Activated CD4-positive, alpha-beta T cell treated with anti-CD3 and anti-CD28 coated beads, Interleukin-2, amount 10 ng/mL, durations not matched to agents 24 days and 14 days (primary cell): ENCODE measurements around the gene HMX3. TPM values are rescaled to one million over a fixed set of nuclear protein-coding genes. Genes with fewer than 3 reads are reported as not detected.

Source experiments
- DNase-seq: peaks from one replicate; pipeline ENCODE4 v3.0.0; 2022
- H3K27ac Mint-ChIP-seq: one replicate; pipeline ENCODE4 v1.8.0; 2022; ENCODE audit warnings: mild to moderate bottlenecking, mixed read lengths
- H3K27me3 Mint-ChIP-seq: one replicate; pipeline ENCODE4 v1.8.0; 2022; ENCODE audit warnings: mixed read lengths
- H3K36me3 Mint-ChIP-seq: one replicate; pipeline ENCODE4 v1.8.0; 2022; ENCODE audit warnings: low read depth, mild to moderate bottlenecking, mixed read lengths
- H3K4me1 Mint-ChIP-seq: one replicate; pipeline ENCODE4 v1.8.0; 2021; ENCODE audit warnings: mixed read lengths
- H3K4me3 Mint-ChIP-seq: one replicate; pipeline ENCODE4 v1.8.0; 2022; ENCODE audit warnings: mild to moderate bottlenecking, moderate library complexity, mixed read lengths
- H3K9me3 Mint-ChIP-seq: one replicate; pipeline ENCODE4 v1.8.0; 2021; ENCODE audit warnings: mixed read lengths
- intact Hi-C: fragments of 100-400 bp; cut with micrococcal nuclease; formaldehyde crosslinking; loops from one replicate; pipeline ENCODE4 v1.15.1; 2023
- total RNA-seq: library from RNA; stranded (reverse); gene quantifications from 2 replicates; pipeline ENCODE4 v1.2.3, GENCODE V29; 2022

Gene HMX3
- total RNA-seq, 1 donor from 2014 or later = not detected

- intact Hi-C loops = no loop called here
- Mint-ChIP-seq H3K4me1 (no peaks in the 10 kb centered on the region), H3K9me3 (peaks cover 17% of the 10 kb centered on the region), H3K27me3 (no peaks in the 10 kb centered on the region), H3K4me3 (no peak overlapping the region), H3K27ac (no peak overlapping the region), H3K36me3 (peaks cover 41% of the 10 kb centered on the region)
- no peak for DNase-seq
Observed at GRCh38 chr10:123187781-123188180, 52.0 kb downstream of the HMX3 start.

Other genes starting within 250 kb of the HMX3 start
- gene FAM24A, start 225.4 kb upstream of the HMX3 start, total RNA-seq = not detected in 2 replicates
- 13.9 and 15.7 TPM in 2 replicates for gene C10orf88, start 181.7 kb upstream of the HMX3 start, total RNA-seq
- 4.5 and 4.8 TPM in 2 replicates for gene PSTK, start 155.6 kb upstream of the HMX3 start, total RNA-seq
- gene IKZF5, start 127.2 kb upstream of the HMX3 start, total RNA-seq = 17.9 and 18.3 TPM in 2 replicates
- gene ACADSB, start 127.0 kb upstream of the HMX3 start, total RNA-seq = 21.3 and 21.6 TPM in 2 replicates
- gene HMX2, start 12.2 kb downstream of the HMX3 start, total RNA-seq = not detected in 2 replicates
- 186 and 193 TPM in 2 replicates for gene BUB3, start 18.4 kb downstream of the HMX3 start, total RNA-seq